MM.1S (cell line): ENCODE data around the gene MFF.

Source experiments
- DNase-seq: peaks from one replicate; pipeline ENCODE4 v3.0.0-alpha.2; 2015
- H2AFZ ChIP-seq: fragments of 300-600 bp; sonication (generic); 2 replicates; pipeline ENCODE4 v1.6.0; 2016; ENCODE audit warnings: antibody characterized with exemption, low read length
- H3F3A ChIP-seq: fragments of 300-600 bp; sonication (generic); 2 replicates; pipeline ENCODE4 v1.6.1; 2016; ENCODE audit warnings: mild to moderate bottlenecking, antibody characterized with exemption, low read length, moderate library complexity, mixed read lengths; ENCODE audit not compliant: insufficient read depth
- H3K27ac ChIP-seq: fragments of 300-600 bp; sonication (generic); 2 replicates; pipeline ENCODE4 v1.5.1; 2016; ENCODE audit warnings: mild to moderate bottlenecking, low read length
- H3K27me3 ChIP-seq: fragments of 300-600 bp; sonication (generic); replicated peaks from 2 replicates; pipeline ENCODE4 v1.6.0; 2016; ENCODE audit warnings: low read length; ENCODE audit not compliant: insufficient read depth
- H3K36me3 ChIP-seq: fragments of 300-600 bp; sonication (generic); replicated peaks from 2 replicates; pipeline ENCODE4 v1.6.1; 2016; ENCODE audit warnings: mild to moderate bottlenecking, low read length, mixed read lengths; ENCODE audit not compliant: insufficient read depth
- H3K4me1 ChIP-seq: fragments of 300-600 bp; sonication (generic); 2 replicates; pipeline ENCODE4 v1.6.1; 2016; ENCODE audit warnings: low read length, mixed read lengths
- H3K4me2 ChIP-seq: fragments of 300-600 bp; sonication (generic); 2 replicates; pipeline ENCODE4 v1.6.0; 2016; ENCODE audit warnings: low read depth, low read length
- H3K4me3 ChIP-seq: fragments of 300-600 bp; sonication (generic); 2 replicates; pipeline ENCODE4 v1.5.1; 2016; ENCODE audit warnings: low read length, mixed read lengths
- H3K79me2 ChIP-seq: fragments of 300-600 bp; sonication (generic); 2 replicates; pipeline ENCODE4 v1.6.1; 2016; ENCODE audit warnings: mixed run types, low read length, mixed read lengths
- H3K9ac ChIP-seq: fragments of 300-600 bp; sonication (generic); 2 replicates; pipeline ENCODE4 v1.6.1; 2016; ENCODE audit warnings: low read length, mixed read lengths
- H3K9me2 ChIP-seq: fragments of 300-600 bp; sonication (generic); replicated peaks from 2 replicates; pipeline ENCODE4 v1.6.1; 2016; ENCODE audit warnings: mild to moderate bottlenecking, low read length, mixed read lengths; ENCODE audit not compliant: insufficient read depth
- H3K9me3 ChIP-seq: fragments of 300-600 bp; sonication (generic); replicated peaks from 2 replicates; pipeline ENCODE4 v1.6.1; 2016; ENCODE audit warnings: mild to moderate bottlenecking, low read length, mixed read lengths; ENCODE audit not compliant: insufficient read depth
- H4K20me1 ChIP-seq: fragments of 300-600 bp; sonication (generic); 2 replicates; pipeline ENCODE4 v1.6.1; 2016; ENCODE audit warnings: mild to moderate bottlenecking, low read length, moderate library complexity, mixed read lengths; ENCODE audit not compliant: insufficient read depth
- CTCF ChIP-seq: fragments of 300-600 bp; sonication (generic); IDR thresholded peaks from 2 replicates; pipeline ENCODE4 v1.5.1; 2016; ENCODE audit warnings: antibody characterized with exemption, low read length, mixed read lengths
- EZH2 ChIP-seq: fragments of 300-600 bp; sonication (generic); optimal IDR thresholded peaks from 2 replicates; pipeline ENCODE3; 2017; ENCODE audit warnings: low read depth, mild to moderate bottlenecking, antibody characterized with exemption, low read length, mixed read lengths
- EZH2phosphoT487 ChIP-seq: fragments of 300-600 bp; sonication (generic); IDR thresholded peaks from 2 replicates; pipeline ENCODE4 v1.6.1; 2018; ENCODE audit warnings: antibody characterized with exemption, low read length

MFF gene

GRCh38 chr2:227366769-227367426 is 41.8 kb downstream of the MFF start:
- Histone ChIP-seq H3K79me2 (no peaks in the 10 kb centered on the region), H3K9ac (no peak overlapping the region), H3K4me2 (no peak overlapping the region), H3K27me3 (no peaks in the 10 kb centered on the region), H3K9me2 (no peaks in the 10 kb centered on the region), H3K4me1 (no peaks in the 10 kb centered on the region), H4K20me1 (no peaks in the 10 kb centered on the region), H3K36me3 (no peaks in the 10 kb centered on the region), H3K27ac (no peak overlapping the region), H3K9me3 (no peaks in the 10 kb centered on the region), H3F3A (no peaks in the 10 kb centered on the region), H3K4me3 (no peak overlapping the region), H2AFZ (no peak overlapping the region)
- TF ChIP-seq CTCF (no peak), EZH2phosphoT487 (no peak), EZH2 (no peak)
- DNase-seq: no peak

GRCh38 chr2:227367427-227367795 is 42.4 kb downstream of the MFF start:
- Histone ChIP-seq H3F3A (no peaks in the 10 kb centered on the region), H3K4me1 (no peaks in the 10 kb centered on the region), H3K4me2 (no peak overlapping the region), H3K36me3 (no peaks in the 10 kb centered on the region), H3K4me3 (no peak overlapping the region), H3K27ac (no peak overlapping the region), H2AFZ (no peak overlapping the region), H4K20me1 (no peaks in the 10 kb centered on the region), H3K9me3 (no peaks in the 10 kb centered on the region), H3K9ac (no peak overlapping the region), H3K9me2 (no peaks in the 10 kb centered on the region), H3K79me2 (no peaks in the 10 kb centered on the region), H3K27me3 (no peaks in the 10 kb centered on the region)
- TF ChIP-seq CTCF (no peak), EZH2 (no peak), EZH2phosphoT487 (no peak)
- no peak for DNase-seq

- Histone ChIP-seq H2AFZ (no peak overlapping the region), H3K27ac (no peak overlapping the region), H4K20me1 (no peaks in the 10 kb centered on the region), H3K4me3 (no peak overlapping the region), H3K9me2 (no peaks in the 10 kb centered on the region), H3K36me3 (no peaks in the 10 kb centered on the region), H3K9ac (no peak overlapping the region), H3K9me3 (no peaks in the 10 kb centered on the region), H3K4me1 (no peaks in the 10 kb centered on the region), H3F3A (no peaks in the 10 kb centered on the region), H3K79me2 (no peaks in the 10 kb centered on the region), H3K4me2 (no peak overlapping the region), H3K27me3 (no peaks in the 10 kb centered on the region)
- DNase-seq: no peak
- TF ChIP-seq EZH2: no peak
- TF ChIP-seq EZH2phosphoT487: no peak
- no peak for TF ChIP-seq CTCF
Measured at GRCh38 chr2:227368574-227368973, 43.5 kb downstream of the MFF start.
